Adipose tissue (tissue), 3 donors: Measurements from ENCODE around the gene ATXN3. TPM values are rescaled to one million over a fixed set of nuclear protein-coding genes. Genes with fewer than 3 reads are reported as not detected.

Source experiments
- H3K27ac ChIP-seq: one replicate; pipeline ENCODE4 v1.5.1; 2013; ENCODE audit warnings: low read depth, low read length
- WGBS, 3 donors: extraction: QIAGEN DNeasy Blood & Tissue Kit; methylation state at CpG; one replicate each; pipeline ENCODE4 v1.1.7; 2013; 5-methylcytosine and 5-hydroxymethylcytosine counted together
- polyA plus RNA-seq, 3 donors: library from polyadenylated mRNA; stranded (reverse); fragments of 200-250 nt; gene quantifications; one replicate each; pipeline ENCODE4 v1.2.3, GENCODE V29; 2013
- donor health status: healthy with polysubstance abuse.
- donor health status: Bipolar disorder and iron deficiency.
- donor health status: healthy.

ATXN3 gene
- polyA plus RNA-seq: 10 to 100 TPM in 2 of 3 donors, 1 to 10 TPM in 1; 5.0 to 18.6 (median 11.1) TPM

DNA sequence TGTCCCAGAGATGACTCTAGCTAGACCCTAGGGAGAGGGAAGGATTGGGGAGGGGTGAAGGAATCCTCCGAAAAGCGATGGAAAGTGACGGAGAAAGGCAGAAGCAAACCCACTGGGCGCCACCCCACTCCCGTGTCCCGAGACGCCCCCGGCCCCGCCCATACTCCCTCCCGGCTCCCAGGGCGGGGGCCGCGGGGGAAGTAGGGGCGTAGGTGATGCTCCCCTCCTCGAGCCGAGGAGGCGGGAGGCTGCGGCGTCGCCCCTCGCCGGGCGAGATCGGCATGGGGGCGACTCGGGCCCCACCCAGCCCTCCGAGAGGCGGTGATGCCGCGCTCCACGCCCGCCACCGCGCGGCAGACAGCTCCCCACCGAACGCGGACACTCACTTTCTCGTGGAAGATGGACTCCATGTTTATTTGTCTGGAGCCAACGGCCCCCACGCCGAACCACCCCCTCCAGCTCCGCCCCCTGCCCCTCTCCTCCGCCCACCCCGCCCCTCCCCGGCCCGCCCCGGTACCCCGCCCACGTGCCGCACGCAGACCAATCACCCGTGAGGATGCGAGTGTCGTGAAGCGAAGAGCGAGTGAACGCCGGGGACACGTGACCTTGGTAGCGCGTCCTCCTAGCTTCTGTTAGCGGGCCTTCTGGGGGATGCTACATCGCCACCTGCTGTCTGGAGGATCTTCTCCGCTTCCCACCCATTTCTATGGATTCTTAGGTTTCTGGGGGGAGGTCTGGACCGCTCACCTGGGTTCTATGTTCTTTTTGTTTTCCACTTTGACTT lies at the start of gene ATXN3:
TSS of gene ATXN3 (minus strand) at position 440 of the 784 bp plus-strand sequence. CDS start at position 410, 30 bp downstream.
- WGBS, 3 donors: 1% methylated on average over 43 to 66 of the region's 66 CpGs
- H3K27ac ChIP-seq: peak within 1 kb of the TSS; percentile 66

DNA sequence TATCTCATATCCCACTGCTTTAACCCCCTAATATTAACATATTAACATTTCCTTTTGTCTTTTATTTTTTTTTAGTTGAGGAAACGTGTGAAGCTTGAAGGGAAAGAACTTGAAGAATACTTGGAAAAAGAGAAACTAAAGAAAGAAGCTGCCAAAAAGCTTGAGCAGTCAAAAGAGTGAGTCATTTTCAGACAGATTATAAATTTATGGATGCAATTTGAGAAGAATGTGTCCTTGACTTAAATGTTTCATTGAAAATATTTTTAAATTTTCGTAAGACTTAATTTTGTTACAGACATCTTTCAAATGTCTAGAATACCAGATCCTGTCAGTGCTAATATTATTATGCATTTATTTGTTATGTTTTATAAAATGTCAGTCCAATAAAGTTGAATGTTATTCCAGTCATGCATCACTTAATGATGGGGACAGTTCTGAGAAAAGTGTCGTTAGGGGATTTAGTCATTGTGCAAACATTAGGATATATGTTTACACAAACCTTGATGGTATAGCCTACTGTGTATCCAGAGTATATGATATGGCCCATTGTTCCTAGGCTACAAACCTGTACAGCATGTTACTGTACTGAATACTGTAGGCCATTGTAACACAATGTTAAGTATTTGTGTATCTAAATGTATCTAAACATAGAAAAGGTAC lies 48.0 kb upstream of the ATXN3 start:
- no peak overlapping the region for H3K27ac ChIP-seq
- WGBS, 3 donors: 70 to 78% (median 75%) methylated on average over 3 of the region's 3 CpGs

DNA sequence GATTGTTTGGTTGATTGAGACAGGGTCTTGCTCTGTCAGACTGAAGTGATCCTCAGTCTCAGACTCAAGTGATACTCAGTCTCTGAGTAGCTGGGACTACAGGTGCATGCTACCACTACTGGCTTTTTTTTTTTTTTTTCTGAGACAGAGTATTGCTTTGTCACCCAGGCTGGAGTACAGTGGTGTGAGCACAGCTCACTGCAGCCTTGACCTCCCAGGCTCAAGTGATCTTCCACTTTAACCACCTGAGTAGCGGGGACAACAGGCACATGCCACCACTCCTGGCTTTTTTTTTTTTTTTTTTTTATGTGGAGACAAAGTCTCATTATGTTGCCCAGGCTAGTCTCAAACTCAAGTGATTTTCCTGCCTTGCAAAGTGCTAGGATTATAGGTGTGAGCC lies 47.2 kb upstream of the ATXN3 start:
- no peak overlapping the region for H3K27ac ChIP-seq
- 100% methylated on average over 1 of the region's 1 CpG for WGBS, 3 donors

DNA sequence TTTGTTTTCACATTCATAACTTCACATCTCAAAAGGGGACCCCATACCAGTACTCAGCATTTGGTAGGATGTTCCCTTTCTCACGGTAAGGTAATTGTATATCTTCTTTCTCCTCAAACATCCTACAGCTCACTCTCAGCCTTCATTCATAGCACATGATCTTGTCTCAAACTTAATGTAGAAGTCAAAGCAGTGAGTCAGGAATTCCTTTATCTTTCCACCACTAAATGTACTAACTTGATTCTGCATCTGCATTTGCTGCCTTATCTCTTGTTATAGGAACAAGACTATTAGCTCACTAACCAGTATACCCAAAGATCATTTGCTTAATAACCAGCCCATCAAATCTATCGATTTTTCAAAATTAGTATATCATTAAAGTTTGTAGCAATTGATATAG lies 38.3 kb upstream of the ATXN3 start:
- 88 to 95% (median 92%) methylated on average over 2 of the region's 2 CpGs for WGBS, 3 donors
- H3K27ac ChIP-seq: no peak overlapping the region

DNA sequence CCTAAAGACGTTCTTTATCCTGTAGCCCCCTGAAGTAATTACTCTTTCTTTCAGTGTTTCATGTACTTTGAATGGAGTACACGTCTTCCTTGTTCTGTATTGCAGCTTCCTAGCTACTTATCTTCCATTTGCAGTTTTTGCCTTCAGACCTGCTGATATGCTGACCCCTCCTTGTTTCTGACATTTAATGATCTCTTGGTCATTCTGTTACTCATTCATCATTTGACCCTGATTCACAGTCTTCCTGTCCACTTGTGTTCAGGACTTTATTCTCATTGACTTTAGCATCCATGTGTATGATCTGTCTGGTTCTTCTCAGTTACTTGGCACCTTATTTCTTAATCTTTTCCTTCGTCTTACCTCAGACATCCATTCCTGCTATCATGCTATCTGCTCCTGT lies 37.6 kb upstream of the ATXN3 start:
- WGBS, 3 donors: 76 to 78% (median 77%) methylated on average over 3 of the region's 3 CpGs
- no peak overlapping the region for H3K27ac ChIP-seq

DNA sequence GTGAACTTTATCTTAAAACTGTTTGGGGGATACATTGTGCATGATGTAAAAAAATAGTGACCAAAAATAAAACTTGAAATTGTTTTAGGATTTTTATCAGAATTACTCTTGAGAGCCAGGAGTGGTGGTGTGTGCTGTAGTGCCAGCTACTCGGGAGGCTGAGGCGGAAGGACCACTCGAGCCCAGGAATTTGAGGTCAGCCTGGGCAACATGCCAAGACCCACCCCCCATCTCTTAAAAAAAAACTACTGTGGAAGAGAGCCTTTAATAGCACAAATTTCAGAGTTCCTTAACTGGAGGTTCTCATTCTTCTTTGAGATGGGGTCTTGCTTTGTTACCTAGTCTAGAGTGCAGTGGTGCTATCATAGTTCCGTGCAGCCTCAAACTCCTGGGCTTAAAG lies 36.9 kb upstream of the ATXN3 start:
- WGBS, 3 donors: 69 to 77% (median 72%) methylated on average over 4 of the region's 4 CpGs
- no peak overlapping the region for H3K27ac ChIP-seq

DNA sequence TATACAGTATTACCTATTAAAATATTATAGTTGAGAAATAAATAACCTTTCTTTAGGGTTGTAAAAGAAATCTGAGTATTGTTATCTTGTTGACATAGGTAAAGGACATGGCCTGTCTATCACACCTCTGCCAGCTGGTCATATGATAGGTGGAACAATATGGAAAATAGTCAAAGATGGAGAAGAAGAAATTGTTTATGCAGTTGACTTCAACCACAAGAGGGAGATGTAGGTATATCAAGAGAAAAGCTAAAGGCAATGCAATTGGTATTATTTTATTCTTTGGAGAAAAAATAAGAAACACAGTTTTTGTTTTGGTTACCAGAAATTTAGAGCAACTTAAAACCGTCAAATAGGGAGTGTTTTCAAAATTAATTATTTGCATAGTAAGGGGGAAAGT lies 28.9 kb upstream of the ATXN3 start:
- no peak overlapping the region for H3K27ac ChIP-seq
- 49 to 61% (median 60%) methylated on average over 1 of the region's 1 CpG for WGBS, 3 donors

DNA sequence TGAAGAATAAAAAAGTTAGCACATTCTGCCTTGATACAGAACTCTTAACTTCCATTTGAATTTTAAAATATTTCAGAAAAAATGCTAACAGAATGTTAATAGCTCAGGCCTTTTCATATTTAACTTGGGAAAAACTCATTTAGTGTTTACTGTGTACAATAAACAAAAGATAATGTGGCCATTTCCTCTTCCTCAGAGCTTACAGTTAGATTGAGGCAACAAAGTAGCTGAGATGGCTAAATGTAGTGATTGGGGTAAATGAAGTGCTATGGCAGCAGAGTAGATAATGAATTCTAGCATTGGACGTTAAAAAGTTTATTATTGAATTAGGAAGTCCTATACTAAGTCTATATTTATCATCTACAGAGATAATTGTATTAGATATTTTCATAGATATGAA lies 28.1 kb upstream of the ATXN3 start:
- H3K27ac ChIP-seq: no peak overlapping the region
- WGBS, 3 donors: 36 to 86% (median 76%) methylated on average over 1 of the region's 1 CpG

DNA sequence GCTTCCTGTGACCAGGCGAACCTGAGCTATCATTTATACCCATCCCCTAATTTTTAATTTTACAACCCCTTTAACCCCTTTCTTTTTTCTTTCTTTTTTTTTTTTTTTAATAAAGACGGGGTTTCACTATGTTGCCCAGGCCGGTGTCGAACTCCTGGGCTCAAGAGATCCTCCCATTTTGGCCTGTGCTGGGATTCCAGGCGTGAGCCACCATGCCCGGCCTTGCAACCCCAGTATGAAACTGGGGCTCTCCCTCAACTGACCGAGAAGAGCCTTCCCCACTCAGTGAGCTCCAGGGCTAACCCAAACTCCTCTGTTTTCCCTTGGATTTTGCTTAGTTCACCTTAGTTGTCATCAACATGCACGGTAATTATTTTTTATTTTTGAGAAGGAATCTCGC lies 16.4 kb upstream of the ATXN3 start:
- 28 to 42% (median 41%) methylated on average over 9 of the region's 9 CpGs for WGBS, 3 donors
- no peak overlapping the region for H3K27ac ChIP-seq

DNA sequence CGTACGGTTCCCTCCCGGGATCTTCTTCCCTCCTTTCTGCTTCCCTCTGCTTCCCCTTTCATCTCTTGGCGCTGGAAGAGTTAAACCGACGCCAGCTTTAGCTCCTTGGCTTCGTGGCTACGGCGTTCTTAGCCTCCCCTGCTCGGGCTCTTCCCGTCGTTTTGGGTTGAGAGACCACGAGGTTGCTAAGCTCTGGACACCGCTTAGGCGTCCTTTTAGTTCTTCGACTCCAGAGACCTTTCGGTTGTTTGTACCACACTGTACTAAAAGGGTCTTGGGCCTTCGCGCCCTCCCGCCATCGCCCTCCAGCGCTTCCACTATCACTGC lies 15.9 kb upstream of the ATXN3 start:
- H3K27ac ChIP-seq: no peak overlapping the region
- WGBS, 3 donors: 0 to 1% (median 1%) methylated on average over 22 of the region's 22 CpGs

DNA sequence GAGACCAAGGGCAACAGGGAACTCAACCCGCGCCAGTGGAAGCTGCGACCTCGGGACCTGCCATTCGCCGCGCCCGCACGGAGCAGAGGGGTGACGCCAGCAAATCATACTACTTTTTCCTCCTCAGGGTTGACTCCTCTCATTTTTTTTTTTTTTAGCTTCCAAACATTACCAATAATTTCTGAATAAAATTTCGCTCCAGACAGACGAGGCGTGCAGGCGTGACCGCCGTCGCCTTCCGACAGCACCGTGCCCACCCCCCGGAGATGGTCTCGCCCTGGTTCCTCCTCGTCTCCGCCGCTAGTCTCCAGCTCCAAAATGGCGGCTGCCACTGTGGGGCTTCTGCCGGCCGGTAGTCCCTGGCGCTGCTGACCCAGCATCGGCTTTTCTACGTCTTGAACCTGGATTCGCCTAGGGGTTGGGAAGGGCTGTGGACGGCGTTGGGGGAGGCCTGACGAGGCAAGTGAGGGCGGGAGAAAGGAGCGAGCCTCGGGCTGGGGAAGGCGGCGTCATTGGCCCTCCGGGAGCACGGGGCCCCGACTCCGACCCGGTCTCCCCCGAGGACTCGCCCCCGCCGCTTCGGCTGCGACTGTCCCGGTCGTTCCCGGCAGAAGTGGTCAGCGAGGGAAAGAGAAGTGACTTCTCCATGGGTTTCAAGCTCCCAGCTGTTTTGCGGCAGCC lies 15.4 kb upstream of the ATXN3 start, which contains the start of the genes CPSF2 and NDUFB1:
TSS of gene CPSF2 (plus strand) at position 300 of the 681 bp plus-strand sequence. CDS start 9,016 bp downstream, outside the sequence.
TSS of gene NDUFB1 (minus strand) at position 37 of the 681 bp plus-strand sequence. CDS start 4,069 bp downstream, outside the sequence.
- H3K27ac ChIP-seq: peak within 1 kb of the TSS; percentile 94
- 0% methylated on average over 51 to 55 of the region's 55 CpGs for WGBS, 3 donors

DNA sequence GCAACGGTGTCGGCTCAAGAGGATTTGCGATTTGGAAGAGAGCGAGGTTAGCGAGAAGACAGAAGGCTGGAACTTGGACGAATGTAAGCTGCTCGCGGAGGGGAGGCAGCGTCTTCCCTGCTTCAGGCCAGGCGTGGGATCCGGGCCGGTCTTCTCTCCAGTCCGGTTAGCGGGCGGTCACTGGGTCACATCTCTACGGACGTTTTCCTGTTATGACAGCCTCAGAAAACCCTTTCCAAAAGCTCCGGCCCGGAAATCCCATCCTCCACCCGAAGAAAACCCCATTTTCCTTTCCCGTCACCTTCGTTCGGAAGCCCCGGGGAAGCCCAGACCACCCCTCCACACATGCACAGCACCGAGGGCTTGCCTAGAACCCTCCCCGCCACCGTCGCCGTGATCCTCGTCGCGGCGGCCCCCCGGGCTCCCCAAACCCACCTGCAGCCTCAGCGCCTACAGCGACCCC lies 14.9 kb upstream of the ATXN3 start:
- WGBS, 3 donors: 0 to 1% (median 0%) methylated on average over 36 of the region's 36 CpGs

DNA sequence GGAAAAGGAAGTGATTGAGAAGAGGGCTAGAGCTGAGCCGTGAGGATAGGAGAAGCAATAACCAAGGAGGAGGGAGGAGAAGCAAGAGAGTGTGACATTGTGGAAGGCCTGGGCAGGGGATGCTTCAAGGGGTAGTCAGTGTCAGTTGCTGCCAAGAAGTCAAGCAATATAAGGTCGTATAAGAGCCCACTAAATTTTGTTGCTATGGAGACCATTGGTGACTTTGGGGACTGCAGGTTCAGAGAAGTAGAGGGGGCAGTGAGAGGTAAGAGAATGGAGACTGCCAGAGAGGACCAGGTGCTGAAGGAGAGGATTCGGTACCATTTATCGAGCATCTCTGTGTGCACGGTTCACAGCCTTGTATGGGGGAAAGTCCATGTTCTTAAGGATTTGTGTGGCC lies 3.1 kb upstream of the ATXN3 start:
- 81 to 85% (median 81%) methylated on average over 5 of the region's 5 CpGs for WGBS, 3 donors
- no peak overlapping the region for H3K27ac ChIP-seq

More for the DNA sequence above, 14.9 kb upstream of the ATXN3 start:
- peak overlapping the region; percentile 94 for H3K27ac ChIP-seq

DNA sequence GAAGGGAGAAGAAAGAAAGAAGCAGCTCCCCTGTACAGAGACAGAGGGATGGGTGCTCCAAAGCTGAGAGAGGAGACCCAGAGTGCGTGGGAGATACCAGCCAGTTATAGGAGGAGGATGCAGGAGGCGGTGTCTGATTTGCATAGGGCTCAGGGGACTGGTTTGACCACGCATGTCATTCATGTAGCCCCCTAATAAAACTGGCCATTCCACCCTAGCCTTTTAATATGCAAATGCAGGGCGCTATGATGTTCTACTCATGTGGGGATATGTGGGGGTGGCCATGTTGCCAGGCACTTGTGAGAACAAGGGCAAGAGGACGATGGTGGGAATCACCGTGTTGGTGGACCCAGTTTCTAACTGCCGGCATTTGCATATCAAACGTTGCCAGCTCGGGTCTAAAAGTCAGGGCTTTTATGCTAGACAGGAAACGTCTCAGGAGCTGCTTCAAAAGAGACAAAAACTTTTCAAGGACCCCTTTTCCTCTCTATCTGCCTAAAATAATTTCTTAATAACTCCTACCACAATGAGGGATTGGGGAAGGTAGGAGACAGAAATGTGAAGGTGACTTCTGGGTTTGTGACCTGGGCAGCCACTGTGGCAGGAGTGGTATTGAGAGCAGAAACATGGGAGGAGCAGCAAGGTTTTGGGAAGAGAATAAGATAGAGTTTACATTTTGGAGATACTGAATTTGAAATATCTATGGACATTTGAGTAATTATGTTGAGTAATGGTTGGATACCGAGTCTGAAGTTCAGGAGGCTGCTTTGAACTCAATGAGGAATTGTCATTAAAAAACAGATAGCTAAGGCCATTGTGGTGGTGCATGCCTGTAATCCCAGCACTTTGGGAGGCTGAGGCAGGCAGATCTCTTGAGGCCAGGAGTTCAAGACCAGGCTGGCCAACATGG lies 2.2 kb upstream of the ATXN3 start:
- WGBS, 3 donors: 18 to 34% (median 27%) methylated on average over 11 of the region's 11 CpGs
- H3K27ac ChIP-seq: no peak overlapping the region

DNA sequence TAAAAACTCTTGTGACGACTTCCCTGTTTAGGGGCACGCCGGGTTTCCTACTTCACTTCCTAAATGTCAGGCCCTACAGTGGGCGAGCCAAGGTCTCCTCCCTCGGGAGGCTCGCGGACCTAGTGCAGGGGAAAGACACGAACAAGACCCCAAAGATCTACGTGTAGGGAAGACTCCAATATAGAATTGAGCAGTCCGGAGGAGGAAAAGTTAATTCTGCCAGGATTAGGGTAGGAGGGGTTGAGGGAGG lies 564 bp downstream of the ATXN3 start:
- H3K27ac ChIP-seq: peak overlapping the region; percentile 66
- 0% methylated on average over 10 of the region's 10 CpGs for WGBS, 3 donors

DNA sequence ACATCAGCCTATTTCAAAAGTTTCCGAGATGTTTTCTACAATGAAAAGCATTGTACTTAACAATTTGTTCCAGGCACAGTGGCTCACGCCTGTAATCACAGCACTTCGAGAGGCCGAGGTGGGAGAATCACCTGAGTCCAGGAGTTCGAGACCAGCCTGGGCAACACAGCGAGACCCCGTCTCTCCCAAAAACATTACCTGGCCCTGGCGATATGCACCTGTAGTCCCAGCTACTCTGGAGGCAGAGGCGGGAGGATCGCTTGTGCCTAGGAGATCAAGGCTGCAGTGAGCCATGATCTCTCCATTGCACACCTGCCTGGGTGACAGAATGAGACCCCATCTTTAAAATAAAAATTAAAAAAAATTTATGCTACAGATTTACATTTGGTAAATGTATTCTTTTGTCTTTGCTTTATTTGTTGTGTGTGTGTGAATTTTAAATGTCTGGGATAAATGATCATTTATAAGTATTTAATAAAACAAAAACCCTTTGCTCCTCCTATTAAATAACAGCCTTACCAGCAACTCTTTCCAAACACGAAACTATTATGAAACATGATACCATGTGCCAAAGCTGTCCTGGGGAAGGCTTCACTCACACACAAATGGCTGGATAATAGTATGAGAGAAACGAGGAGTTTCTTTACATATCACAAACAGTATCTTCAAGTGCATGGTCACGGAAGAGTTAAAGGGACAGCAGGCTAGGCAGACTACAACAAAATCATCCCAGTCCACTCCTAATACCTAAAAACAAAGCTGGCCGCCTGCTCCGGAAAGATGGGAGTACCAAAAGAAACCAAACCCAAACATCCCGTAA lies 1.1 kb downstream of the ATXN3 start:
- WGBS, 3 donors: 49 to 54% (median 52%) methylated on average over 16 of the region's 16 CpGs
- peak overlapping the region; percentile 66 for H3K27ac ChIP-seq

DNA sequence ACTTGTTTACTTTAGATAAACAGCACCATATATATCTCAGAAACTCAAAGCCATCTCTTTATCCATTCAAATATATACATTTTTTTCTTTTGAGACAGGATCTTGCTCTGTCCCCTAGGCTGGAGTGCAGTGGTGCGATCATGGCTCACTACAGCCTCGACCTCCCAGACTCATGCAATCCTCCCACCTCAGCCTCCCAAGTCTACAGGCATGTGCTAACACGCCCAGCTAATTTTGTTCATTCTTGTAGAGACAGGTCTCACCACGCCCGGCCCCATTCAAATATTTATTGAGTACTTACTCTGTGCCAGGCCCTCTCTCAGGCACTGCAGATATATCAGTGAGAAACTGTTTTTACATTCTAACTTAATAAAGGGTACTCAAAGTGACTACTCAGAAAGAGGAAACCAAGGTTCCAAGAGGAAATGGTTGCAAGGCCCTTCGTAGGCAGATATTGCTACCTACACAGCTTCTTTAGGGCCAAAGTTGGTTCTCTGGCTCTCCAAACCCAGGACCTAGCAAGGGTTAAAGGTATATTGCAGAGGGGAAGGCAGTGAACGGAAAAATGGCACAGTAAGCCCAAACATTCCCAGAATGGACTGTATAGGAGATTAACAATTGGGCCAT lies 2.9 kb downstream of the ATXN3 start:
- H3K27ac ChIP-seq: no peak overlapping the region
- 78 to 79% (median 79%) methylated on average over 7 of the region's 7 CpGs for WGBS, 3 donors
